Left hindlimb (tissue), 1 donor: ENCODE data around the gene C1QTNF2.

ENCODE experiments used
- DNase-seq: peaks from one replicate; pipeline ENCODE4 v3.0.0-alpha.2; 2018

Gene C1QTNF2, protein sequence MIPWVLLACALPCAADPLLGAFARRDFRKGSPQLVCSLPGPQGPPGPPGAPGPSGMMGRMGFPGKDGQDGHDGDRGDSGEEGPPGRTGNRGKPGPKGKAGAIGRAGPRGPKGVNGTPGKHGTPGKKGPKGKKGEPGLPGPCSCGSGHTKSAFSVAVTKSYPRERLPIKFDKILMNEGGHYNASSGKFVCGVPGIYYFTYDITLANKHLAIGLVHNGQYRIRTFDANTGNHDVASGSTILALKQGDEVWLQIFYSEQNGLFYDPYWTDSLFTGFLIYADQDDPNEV

DNA sequence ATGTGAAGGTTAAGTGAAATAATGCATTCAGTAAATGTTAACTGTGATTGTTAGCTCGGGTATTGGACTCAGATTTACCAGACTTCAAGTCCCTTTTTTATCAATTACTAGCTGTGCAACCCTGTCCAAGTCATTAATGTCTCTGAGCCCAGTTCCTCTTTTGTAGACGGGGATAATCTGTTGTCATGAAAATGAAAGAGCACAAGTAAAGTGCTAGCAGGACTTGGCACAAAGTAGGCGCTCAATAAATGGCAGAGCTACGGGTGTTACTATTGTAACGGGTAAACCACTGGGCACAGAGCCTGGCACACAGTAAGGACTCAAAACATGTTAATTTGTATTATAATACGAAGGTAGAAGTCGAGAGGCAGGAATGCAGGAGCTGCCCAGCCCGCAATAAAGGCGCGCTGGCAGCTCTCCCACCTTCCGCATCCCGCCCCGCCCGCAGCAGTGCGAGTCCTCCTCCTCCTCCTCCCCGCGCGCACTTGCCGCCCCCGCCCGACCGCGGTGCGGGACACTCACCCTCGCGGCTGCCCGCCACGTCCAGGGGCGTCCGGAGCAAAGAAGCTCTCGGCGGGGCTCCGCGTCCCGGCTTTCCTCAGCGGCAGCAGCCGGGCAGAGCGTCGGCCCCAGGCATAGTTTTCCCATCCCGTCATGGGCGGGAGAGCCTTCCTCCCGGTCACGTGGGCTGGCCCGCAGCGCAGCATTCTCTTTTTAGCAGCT lies at the start of gene C1QTNF2:
Gene C1QTNF2, minus strand, starts transcription at position 637 of the 723 bp plus-strand sequence. CDS start 15,615 bp downstream, outside the sequence.
- DNase-seq = peak; percentile 86

DNA sequence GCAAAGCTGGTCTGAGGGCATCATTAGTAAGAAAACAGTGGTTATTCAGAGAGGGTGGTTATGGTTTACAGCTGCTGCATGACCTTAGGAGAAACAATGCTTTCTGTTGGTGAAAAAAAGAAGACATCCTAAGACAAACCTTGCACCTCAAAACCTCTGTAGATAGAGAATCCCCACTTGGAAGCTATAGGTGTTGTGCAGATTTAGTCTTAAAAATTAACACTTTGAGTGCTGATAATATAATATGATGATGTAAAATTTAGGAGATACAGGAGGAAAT lies 49.8 kb upstream of the C1QTNF2 start:
- DNase-seq = no peak

DNA sequence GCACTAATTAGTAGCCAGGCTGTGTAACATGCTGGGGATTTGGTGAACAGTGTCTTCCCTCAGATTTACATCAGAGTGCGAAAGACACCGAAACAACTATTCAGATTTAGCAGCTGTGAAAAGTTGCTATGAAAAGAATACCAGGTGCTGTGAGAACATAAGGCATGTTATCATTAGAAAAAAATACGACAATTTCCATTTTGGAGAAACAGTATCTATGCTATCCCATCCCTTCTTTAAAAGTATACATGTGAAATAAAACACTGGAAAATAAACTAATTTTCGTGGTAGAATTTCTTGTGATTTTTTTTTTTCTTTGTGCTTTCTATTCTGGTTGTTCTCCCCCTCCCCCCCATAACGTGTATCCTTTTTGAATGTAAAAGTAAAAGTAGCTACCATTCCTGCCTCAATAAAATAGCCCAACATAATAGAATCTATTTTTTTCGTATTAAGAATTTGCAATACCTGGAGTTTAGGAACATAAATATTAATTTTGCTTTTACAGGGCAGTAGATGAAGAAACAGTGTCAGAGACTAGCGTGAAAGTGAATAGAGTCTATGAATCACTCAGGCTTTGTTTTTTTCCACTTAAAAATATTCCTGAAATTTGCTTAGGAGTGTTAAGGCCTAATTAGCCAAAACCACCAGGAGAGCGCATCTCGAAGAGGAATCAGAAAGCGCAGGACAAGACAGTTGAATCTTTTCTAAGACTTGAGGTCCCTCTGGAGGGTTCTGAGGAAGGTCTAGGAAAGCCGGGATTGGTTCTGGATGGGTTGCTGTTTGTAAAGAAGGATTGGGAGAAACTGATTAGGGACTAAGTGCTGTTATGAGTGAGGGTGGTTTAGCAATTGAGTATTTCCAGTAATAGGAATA lies 49.3 kb upstream of the C1QTNF2 start:
- DNase-seq = no peak

DNA sequence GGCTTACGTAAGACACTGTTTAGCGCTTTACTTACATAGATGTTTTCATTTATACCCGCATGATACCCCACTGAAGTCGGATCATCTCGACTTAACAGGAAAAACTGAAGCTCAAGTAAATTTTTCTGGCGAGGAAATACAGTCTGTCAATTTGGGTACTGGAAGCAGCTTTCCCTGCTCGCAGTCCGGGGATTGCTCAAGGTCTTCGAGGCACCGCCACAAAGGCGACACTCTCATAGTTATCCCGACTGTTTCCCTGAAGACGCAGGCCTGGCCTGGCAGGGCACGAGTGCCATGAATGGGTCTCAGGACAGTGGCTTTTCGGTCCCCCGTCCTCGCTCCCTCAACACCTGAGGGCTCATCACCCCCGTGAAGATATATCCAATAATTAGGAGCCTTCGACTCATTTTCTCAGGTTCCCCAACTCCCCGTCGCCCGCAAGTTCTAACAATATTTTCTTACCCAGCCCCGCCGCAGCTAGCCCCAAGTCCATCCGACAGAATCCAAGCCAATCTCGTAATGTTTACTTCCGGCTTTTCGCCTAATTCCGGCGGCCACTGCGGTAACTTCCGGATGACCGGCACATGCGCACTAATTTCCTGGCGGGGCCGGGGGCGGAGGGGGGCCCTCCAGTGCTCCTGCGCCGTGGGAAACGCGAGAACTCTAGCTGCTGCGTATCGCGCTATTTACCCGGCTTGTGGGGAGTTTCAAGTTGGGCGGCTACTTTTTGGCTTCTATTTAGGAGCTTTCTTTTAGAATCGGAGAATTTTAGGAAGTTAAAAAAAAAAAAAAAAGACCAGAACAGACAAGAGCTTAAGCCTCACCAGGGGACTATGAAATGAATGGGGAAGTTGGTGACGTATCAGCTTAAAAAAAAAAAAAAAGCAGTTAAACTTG lies 48.4 kb upstream of the C1QTNF2 start, which contains the start of gene SLU7:
Gene SLU7, minus strand, starts transcription at position 521 of the 897 bp plus-strand sequence. CDS start 3,787 bp downstream, outside the sequence.
- DNase-seq = peak; percentile 98

DNA sequence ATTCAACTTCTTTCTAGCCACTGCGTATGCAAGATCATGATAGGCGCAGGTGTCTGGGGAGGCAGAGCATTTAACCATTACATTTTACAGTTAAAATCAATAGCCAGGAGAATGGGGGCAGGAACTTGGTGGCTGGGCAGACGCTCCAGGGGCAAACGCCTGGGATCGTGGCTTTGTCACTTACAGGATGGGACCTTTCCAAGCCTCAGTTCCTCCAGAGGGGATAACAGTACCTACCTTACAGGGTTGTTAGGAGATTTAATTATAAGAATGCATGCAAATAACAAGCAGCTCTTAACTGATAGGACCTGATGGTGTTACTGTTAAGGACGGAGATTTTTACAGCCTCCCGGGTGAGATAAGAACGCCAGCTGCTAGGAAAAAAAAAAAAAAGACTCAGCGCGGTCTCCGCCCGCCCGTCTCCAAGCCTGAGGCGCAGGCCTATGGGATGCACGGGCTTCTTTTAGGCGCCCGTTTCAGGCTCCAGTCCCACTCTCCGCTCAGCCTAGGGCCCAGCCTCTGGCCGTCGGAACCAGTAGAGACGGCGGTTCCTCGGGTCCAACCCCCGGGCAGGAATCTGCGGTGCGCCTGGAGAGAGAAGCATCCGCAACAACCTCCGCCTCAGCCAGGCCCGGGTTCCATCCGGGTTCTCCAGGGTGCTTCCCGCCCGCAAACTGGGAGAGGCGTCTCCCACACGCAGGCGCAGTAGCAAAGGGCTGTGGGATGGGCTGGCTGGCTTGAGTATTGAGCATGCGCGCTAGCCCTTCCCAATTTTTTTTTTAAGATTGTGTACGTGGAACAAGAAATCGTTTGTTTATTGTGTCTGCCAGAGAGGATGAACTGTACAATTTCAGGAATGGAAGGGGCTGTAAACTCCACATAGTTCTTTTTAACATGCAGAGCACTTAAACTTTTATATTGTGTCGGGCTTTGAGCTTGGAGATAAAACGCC lies 29.3 kb upstream of the C1QTNF2 start, which contains the start of gene FAM200C:
Gene FAM200C, minus strand, starts transcription at position 653 of the 952 bp plus-strand sequence. CDS start 4,564 bp downstream, outside the sequence.
- DNase-seq = peak; percentile 96

DNA sequence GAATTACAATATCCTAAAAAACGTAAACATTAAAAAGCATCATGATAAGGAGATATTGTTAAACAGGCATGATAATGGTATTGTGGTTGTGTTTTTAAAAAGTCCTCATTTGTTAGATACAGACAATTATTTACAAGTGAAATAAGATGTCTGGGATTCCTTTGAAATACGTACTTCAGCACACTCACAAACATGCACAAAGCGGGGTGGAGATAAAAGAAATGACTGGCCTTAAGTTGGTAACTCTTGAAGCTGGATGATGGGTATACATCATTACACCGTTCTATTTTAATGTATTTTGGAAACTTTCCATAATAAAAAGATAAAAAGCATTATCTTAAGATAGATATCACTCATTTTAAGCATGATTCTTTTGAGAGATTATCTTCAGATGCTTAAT lies 28.4 kb upstream of the C1QTNF2 start:
- DNase-seq = no peak

DNA sequence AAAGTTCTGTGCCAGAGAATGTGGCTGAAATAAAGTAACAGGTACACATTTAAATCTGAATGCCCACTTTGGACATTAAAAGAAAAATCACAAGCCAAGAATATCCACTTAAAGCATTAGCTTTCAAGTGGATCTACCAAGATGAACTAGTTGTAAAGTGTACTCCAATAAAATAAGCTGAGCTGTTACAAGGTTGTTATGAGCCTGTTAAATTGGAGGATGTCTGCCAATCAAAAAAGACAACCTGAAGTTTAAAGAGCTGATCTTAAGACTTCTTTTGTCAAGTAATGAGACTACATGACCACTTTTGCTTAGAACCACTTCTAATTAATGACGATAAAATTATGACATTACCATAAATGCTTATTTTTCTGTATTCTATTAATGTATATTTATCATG lies 27.1 kb upstream of the C1QTNF2 start:
- DNase-seq = no peak

DNA sequence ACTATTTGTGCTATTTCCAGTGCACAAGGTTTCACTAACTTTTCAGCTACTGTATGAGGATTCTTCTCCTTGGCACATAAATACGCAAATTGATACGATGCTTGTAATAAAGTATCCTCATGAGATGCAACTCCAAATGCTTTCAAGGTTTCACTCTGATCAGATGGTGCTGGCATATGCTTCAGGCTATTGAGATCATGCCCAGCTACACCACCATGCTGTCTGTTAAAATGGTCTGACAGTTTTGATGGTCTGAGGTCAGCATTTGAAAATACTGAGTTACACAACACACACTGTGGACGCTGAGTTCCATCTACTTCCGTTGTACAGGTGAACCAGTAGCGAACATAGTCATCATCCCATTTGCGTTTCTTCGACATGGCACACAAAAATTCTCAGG lies 24.7 kb upstream of the C1QTNF2 start:
- no peak for DNase-seq

DNA sequence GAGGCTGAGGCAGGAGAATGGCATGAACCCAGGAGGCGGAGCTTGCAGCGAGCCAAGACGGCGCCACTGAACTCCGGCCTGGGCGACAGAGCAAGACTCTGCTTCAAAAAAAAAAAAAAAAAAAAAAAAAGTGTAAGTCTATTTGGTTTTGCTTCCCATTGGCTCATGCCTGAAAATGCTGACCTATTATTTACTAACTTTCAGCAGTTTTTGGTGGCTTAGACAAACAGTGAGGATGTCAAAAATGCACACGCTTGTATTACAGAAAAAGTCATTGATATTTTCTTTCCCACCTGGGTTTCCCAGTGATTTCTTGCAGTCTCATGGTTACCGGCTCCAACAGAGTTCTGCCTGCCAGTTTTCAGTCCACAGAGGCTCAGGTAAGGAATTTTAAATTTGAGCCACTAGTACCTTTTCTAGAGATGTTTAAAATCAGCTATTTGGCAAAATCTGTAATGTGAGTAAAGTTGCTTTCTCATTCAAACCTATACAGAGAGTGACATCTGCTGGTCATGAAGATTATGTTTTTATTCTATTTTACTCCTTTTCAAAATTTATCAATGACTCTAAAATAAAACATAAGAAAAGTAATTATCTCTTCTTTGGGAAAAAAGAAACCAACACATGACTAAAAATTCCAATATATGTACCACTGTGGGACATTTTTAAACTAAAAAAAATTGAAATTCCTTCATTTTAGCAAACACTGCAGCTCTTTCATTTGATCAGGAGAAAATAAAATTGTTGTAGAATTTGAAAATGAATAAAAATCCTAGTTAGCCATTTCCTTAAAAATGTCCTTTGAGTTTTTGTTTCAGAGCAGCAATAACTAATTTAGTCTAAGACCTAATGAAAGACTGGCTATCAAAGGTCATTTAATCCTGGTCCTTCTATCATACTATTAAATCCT lies 20.6 kb upstream of the C1QTNF2 start:
- no peak for DNase-seq

DNA sequence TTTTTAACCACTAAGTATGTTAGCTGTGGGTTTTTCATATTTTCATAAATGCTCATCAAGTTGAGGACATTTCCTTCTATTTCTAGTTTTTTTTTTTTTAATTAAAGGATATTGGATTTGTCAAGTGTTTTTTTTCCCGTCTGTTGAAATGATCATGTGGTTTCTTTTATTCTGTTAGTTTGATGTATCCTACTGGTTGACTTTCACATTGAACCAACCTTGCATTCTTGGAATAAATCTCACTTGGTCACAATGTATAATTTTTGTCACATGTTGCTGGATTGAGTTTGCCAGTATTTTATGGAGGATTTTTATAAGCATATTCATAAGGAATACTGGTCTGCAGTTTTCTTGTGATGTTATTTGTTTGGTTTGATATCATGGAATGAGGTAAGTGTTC lies 17.0 kb upstream of the C1QTNF2 start:
- DNase-seq = no peak

DNA sequence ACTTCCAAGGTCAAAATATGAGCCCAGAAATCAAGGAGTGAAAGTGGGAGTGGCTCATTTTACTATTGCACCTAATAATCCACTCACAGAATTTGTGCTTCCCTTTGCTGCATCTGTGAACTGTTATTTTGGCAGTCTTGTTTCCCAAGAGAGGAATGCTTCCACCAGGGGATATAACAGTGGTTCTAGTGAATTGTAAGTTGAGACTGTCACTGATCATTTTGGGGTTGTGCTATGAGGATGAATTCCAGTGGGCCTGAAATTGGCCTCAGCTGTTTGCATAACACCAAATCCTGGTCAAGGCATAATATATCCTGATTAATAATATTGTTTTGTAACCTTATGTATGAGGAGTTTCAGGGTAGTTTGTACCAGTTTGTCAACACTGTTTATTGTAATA lies 15.1 kb upstream of the C1QTNF2 start:
- no peak for DNase-seq

DNA sequence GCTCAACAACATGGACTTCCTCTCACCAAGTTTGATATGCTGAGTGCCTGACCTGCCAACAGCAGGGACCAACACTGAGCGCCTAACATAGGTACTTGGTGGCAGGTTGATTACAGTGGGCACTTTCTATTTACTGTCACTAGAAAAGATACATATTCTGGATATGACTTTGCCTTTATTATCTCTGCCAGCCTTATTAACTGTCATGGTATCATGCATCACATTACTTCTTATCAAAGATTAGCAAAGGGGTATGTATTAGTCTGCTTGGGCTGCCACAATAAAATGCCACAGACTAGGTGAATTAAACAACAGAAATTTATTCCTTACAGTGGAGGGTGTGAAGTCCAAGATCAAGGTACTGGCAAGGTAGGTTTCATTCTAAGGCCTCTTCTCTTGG lies 14.3 kb upstream of the C1QTNF2 start:
- DNase-seq = no peak

DNA sequence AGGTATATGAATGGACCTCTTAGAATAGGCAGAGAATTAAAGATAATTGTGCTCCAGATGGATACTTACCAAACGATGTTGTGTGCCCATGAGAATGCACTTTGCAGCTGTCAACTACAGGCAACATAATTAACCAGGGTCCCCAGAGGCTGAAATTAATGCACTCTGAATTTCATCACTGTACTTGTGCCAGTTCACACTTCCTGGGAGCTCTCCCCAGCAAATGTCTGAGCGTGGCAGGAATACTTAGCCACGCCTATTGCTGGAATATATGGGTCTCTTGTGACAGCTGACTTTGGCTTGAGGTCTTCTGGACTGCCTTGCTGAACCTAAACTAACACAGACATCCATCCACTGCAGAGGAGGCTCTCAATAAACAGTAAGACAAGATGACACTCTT lies 11.9 kb upstream of the C1QTNF2 start:
- no peak for DNase-seq

DNA sequence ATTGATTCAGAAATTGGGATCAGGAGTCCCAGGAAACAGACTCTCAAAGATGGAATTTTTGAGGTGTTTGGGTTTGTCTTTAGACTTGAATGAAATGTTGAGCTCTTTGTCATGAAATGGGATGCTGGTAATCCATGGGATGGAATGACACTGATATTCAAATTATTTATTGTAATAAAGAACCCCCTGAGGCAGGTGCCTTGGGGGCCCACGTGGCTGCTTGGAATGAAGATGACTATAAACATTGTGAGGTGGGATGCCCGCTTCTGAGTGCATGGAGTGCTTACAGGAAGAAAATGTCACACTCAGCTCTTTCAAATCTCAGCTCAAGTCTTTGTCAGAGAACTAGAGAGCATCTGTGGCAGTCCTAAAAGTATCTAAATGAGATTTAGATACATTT lies 9.6 kb upstream of the C1QTNF2 start:
- DNase-seq = no peak

DNA sequence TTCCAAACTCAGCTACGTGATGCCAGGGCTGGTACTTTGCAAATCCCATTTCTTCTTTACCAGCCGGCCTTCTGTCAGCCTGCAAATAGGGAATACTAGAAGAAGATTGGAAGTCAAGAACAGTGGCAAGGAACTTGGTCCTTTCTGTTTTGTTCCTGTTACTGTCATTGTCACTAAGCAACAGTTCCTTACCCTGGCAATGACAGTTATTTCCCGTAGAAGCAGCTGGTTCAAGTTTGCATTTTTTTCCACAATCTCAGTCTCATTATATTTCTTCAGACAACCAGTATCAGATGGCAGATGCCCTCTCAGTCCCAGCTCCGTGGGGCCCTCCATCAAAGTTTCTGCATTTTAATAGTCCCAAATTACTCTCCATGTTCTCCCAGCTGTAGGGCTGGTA lies 9.1 kb upstream of the C1QTNF2 start:
- no peak for DNase-seq

DNA sequence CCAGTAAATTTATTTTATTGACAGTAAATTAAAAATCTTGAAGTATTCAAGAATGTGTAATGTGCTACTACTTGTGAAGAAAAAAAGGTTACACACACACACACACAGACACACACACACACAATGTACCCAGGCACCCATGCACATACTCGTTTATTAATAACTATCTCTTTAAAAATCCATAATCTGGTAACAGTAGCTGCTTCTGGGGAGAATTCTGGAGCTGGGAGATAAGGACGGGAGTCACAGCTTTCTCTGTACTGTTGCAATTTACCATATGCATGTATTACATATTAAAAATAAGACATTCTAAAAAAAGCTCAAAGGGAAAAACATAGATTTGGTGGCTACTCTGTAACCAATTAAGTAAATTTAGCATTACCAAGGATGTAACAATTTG lies 7.9 kb upstream of the C1QTNF2 start:
- no peak for DNase-seq

DNA sequence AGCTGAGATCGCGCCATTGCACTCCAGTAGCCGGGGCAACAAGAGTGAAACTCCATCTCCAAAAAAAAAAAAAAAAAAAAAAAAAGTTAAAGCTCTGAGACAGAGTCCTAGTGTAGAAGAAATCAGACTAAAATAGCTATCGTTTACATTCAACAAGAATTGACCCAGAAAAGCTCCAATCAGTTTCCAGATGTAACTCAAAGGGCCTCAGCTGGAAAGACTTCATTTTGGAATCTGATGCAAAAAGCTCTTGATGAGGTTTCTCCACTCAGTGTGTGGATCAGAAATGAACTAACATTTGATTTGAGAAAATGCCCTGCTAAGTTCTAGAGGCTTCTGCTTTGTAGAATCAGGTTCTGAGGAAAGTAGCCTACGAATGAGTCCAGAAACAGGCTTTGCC lies 7.2 kb upstream of the C1QTNF2 start:
- DNase-seq = no peak

DNA sequence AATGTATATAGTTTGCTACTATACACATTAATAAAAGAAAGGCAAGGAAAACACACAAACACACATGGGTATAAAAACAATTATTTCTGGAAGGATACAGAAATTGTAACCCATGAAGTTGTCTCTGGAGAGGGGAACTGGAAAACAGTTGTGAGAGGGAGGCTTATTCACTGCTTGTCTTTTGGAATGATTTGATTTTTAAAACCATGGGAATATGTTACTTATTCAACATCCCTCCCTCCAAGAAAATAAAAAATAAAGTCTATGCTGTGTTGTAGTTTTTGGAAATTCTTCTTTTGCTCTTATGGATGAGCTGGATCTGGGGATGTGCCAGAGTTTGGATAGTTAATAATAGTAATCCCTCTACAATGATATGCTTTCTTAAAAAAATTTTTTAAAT lies 6.0 kb upstream of the C1QTNF2 start:
- DNase-seq = no peak

DNA sequence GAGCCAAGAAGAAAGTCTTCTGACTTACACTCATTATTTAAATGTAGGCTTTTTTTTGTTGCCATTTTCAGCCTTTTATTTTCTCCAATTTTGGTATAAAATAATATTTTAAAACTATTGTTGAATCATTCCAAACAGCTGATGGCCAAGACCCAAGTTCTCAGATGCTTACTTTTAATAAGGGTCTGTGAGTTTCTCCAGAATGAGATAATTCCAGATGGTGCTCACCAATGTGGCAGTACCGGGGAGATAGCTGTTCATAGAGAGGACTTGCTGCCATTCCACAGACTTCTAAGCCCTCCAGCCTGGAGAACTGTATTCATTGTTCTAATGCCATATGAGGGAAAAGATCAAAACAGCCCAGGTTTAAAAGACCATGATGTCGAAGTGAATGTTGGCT lies 5.3 kb upstream of the C1QTNF2 start:
- no peak for DNase-seq

DNA sequence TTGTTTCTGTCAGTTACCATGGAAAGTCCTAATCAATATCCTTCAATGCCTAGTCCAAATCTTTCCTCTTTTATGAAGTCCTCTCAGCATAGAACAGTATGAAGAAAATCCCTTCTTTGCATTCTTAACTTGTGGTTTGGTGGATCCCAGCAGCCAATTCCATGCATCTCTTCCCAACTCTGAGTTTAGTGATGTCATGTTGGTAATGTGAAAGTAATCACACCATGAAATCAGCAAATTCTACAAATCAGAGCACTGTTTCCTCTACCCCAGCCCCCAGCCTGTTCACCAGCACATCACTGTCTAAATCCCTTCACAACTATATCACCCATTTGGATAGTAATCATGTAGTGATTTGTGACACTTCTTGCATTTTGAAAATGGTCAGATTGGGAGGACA lies 4.7 kb upstream of the C1QTNF2 start:
- DNase-seq = no peak
